MCF 10A (cell line): ENCODE measurements around the gene JMJD7. TPM values are rescaled to one million over a fixed set of nuclear protein-coding genes. Genes with fewer than 3 reads are reported as not detected.

Source experiments
- BruUV-seq: library from RNA; stranded (reverse); fragments of 400-500 nt; replicated peaks from 2 replicates; lab custom pipeline; 2021; lab: Mats Ljungman, UMichigan
- CTCF ChIA-PET: fragments of 300-600 bp; sonication (Branson Sonifier 250); formaldehyde crosslinking; extraction: SDS; loops from one replicate; lab custom pipeline; 2021; ENCODE audit warnings: antibody characterized with exemption, inconsistent platforms; lab: Yijun Ruan, JAX
- POLR2A ChIA-PET: fragments of 300-600, 350-650 bp; sonication (Branson Sonifier 250); formaldehyde crosslinking; extraction: SDS; loops from one replicate; lab custom pipeline; 2020; ENCODE audit warnings: antibody characterized with exemption, inconsistent platforms; lab: Yijun Ruan, JAX
- DNase-seq: peaks from one replicate; pipeline ENCODE4 v3.0.0-alpha.2; 2018; ENCODE audit not compliant: unreplicated experiment
- H3K27ac Mint-ChIP-seq: one replicate; pipeline ENCODE4 v1.8.0; 2022; ENCODE audit warnings: mild to moderate bottlenecking, low read depth, mixed read lengths; ENCODE audit not compliant: unreplicated experiment
- H3K27me3 Mint-ChIP-seq: one replicate; pipeline ENCODE4 v1.8.0; 2022; ENCODE audit warnings: mixed read lengths; ENCODE audit not compliant: insufficient read depth, unreplicated experiment
- H3K36me3 Mint-ChIP-seq: one replicate; pipeline ENCODE4 v1.8.0; 2022; ENCODE audit warnings: mild to moderate bottlenecking, moderate library complexity, mixed read lengths; ENCODE audit not compliant: insufficient read depth, unreplicated experiment
- H3K4me1 Mint-ChIP-seq: one replicate; pipeline ENCODE4 v1.8.0; 2022; ENCODE audit warnings: mixed read lengths; ENCODE audit not compliant: insufficient read depth, unreplicated experiment
- H3K4me3 Mint-ChIP-seq: one replicate; pipeline ENCODE4 v1.8.0; 2022; ENCODE audit warnings: mild to moderate bottlenecking, moderate library complexity, mixed read lengths; ENCODE audit not compliant: unreplicated experiment
- H3K9me3 Mint-ChIP-seq: one replicate; pipeline ENCODE4 v1.8.0; 2022; ENCODE audit warnings: mixed read lengths; ENCODE audit not compliant: unreplicated experiment
- intact Hi-C: fragments of 100-400 bp; cut with micrococcal nuclease; formaldehyde crosslinking; loops from 2 replicates; pipeline ENCODE4 v1.14.1; 2022
- total RNA-seq: library from RNA; stranded (reverse); gene quantifications from 2 replicates; pipeline ENCODE4 v1.2.3, GENCODE V29; 2022
- TF ChIP-seq, protein P1 (sequence below): fragments of 200-600 bp; IDR thresholded peaks from one replicate; pipeline ENCODE4 v1.8.0; 2022; ENCODE audit warnings: antibody characterized with exemption, mild to moderate bottlenecking; ENCODE audit not compliant: unreplicated experiment

The JMJD7 gene
- total RNA-seq, 1 experiment from 2014 or later: 9.2 TPM

DNA sequence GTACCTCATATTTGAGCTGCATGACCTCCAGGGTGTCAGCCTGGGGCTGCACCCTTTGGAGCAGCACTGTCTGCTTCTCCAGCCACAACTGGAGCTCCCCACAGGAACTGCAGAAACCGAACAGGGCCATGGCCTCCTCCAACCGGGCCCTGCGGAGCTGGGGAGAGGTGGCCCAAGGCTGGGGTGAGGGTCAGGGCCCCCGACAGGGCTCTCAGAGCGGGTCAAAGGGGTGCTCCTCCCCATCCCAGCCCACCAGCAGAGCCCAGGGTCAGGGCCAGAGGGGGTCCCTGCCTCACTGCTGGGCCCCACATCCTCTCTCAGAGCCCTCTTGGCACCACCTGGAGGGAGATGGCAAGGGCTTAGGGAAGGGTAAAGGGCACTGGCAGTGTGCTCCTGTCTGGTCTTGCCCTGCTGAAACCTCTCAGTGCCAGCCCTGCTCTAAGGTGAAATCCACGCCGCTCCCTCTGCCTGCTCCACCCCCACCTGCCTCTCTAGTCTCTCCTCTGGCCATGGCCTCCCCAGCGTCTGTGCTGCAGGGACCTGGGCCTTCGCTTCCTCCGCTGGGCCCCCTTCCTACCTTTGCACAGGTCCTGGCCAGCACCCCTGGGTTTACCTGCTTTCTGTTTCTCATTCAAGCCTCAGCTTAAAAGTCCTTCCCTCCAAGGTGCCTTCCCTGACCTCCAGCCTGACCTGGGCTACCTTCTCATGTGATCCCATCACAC lies 52.4 kb downstream of the JMJD7 start:
- intact Hi-C loops: no loop called here
- H3K36me3 Mint-ChIP-seq: no peaks in the 10 kb centered on the region
- H3K9me3 Mint-ChIP-seq: no peaks in the 10 kb centered on the region
- ChIA-PET POLR2A (no interaction called here), CTCF (interaction anchor here (0.7 kb wide), 1 partner anchor 126 kb away, joined by 3 read pairs; no protein-coding TSS in a partner anchor)
- H3K4me3 Mint-ChIP-seq: no peak overlapping the region
- DNase-seq: no peak
- H3K4me1 Mint-ChIP-seq: no peaks in the 10 kb centered on the region
- no peak overlapping the region for H3K27ac Mint-ChIP-seq
- BruUV-seq: no TSS peak
- TF ChIP-seq, protein P1, sequence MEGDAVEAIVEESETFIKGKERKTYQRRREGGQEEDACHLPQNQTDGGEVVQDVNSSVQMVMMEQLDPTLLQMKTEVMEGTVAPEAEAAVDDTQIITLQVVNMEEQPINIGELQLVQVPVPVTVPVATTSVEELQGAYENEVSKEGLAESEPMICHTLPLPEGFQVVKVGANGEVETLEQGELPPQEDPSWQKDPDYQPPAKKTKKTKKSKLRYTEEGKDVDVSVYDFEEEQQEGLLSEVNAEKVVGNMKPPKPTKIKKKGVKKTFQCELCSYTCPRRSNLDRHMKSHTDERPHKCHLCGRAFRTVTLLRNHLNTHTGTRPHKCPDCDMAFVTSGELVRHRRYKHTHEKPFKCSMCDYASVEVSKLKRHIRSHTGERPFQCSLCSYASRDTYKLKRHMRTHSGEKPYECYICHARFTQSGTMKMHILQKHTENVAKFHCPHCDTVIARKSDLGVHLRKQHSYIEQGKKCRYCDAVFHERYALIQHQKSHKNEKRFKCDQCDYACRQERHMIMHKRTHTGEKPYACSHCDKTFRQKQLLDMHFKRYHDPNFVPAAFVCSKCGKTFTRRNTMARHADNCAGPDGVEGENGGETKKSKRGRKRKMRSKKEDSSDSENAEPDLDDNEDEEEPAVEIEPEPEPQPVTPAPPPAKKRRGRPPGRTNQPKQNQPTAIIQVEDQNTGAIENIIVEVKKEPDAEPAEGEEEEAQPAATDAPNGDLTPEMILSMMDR: no peak
- no peaks in the 10 kb centered on the region for H3K27me3 Mint-ChIP-seq

DNA sequence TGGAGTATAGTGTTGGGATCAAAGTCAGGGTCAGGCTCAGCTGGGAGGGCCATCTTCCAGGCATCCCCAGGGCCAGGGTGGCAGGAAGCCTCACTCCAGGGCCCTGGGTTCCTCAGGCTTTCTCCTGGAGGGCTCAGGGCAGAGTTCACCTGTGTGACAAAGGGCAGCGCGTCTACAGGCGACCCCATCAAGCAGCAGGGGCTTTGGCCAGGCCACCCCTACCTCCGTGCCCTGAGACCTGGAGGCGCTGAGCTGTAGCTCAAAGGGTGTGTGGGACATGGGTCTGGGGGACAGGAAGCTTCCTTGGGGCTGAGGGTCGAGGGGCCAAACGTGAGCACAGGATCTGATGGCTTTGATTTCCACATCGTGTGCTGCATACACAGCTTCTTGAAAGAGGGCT lies 53.2 kb downstream of the JMJD7 start:
- H3K9me3 Mint-ChIP-seq: no peaks in the 10 kb centered on the region
- no peaks in the 10 kb centered on the region for H3K4me1 Mint-ChIP-seq
- H3K27me3 Mint-ChIP-seq: no peaks in the 10 kb centered on the region
- no peak for DNase-seq
- TF ChIP-seq, protein P1: no peak
- ChIA-PET CTCF (interaction anchor here (0.7 kb wide), 1 partner anchor 127 kb away, joined by 3 read pairs; no protein-coding TSS in a partner anchor), POLR2A (no interaction called here)
- intact Hi-C loops: no loop called here
- H3K36me3 Mint-ChIP-seq: no peaks in the 10 kb centered on the region
- no TSS peak for BruUV-seq
- H3K27ac Mint-ChIP-seq: no peak overlapping the region
- no peak overlapping the region for H3K4me3 Mint-ChIP-seq

DNA sequence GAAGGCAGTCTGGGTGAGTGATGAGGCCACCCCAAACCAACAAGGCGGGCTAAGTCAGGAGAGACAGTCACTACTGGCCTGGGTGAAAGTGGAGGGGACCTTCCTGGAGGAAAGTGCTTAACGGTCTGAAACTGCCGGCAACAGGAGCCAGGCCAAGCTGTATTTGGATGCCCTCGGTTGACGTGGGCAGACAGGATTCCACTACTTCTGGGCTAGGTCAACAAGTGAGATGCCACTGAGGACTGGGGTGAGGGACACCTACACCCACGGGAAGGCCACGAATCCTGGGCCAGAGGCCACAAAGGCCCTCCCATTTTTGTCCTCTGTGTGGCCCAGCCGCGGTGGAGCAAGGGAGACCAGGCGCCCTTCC lies 53.6 kb downstream of the JMJD7 start:
- Mint-ChIP-seq H3K4me3 (no peak overlapping the region), H3K9me3 (no peaks in the 10 kb centered on the region), H3K36me3 (no peaks in the 10 kb centered on the region), H3K27me3 (no peaks in the 10 kb centered on the region), H3K27ac (no peak overlapping the region), H3K4me1 (no peaks in the 10 kb centered on the region)
- BruUV-seq: no TSS peak
- TF ChIP-seq, protein P1: no peak
- intact Hi-C loops: no loop called here
- no peak for DNase-seq
- CTCF ChIA-PET: no interaction called here
- POLR2A ChIA-PET: no interaction called here

DNA sequence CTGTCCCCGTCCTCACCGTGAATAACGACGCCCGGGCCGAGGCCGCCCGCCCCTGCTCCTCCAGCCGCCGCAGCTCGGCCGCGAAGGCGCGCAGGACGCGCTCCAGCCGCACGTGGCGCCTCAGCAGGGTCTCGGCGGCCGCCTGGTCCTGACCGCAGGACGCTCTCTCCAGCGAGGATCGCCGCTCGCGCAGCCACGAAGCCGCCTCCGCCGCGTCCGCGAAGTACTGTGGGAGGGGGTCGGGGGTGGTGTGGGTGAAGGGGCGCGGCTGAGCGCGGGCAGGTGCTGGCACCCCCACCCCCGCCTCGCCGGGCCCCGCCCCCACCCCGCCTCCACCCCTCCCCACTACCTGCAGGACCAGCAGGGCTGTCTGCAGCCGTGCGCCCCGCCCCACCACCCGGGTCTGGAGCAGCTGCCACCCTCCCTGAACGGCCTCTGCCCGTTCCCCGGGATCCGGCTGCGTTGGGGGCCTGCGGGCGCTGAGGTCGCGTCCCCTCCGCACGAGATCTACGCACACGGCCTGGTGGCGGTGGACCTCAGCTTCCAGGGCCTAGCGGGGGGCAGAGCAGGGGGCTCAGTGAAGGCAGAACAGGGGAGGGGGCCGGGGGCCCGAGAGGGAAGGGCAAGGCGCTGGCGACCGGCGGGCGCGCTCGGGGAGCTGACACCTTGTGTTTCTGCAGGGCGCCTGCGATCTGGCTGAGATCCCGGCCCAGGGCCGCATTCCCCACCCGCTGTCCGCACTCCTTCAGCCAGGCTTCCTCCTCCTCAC lies 54.2 kb downstream of the JMJD7 start:
- H3K9me3 Mint-ChIP-seq: no peaks in the 10 kb centered on the region
- BruUV-seq: no TSS peak
- H3K27me3 Mint-ChIP-seq: no peaks in the 10 kb centered on the region
- no peaks in the 10 kb centered on the region for H3K36me3 Mint-ChIP-seq
- TF ChIP-seq, protein P1: no peak
- ChIA-PET CTCF (no interaction called here), POLR2A (no interaction called here)
- DNase-seq: no peak
- H3K27ac Mint-ChIP-seq: no peak overlapping the region
- H3K4me3 Mint-ChIP-seq: no peak overlapping the region
- intact Hi-C loops: no loop called here
- no peaks in the 10 kb centered on the region for H3K4me1 Mint-ChIP-seq
